Stimulated activated CD4-positive, alpha-beta T cell treated with anti-CD3 and anti-CD28 coated beads, Interleukin-1b, Interleukin-23, amount 100 ng/mL, for 24 hours (primary cell): ENCODE measurements around the gene LAPTM5.
"Not testable (repeated sequence)": the region's sequence is repeated elsewhere in the genome, so short reads cannot be mapped to it uniquely, and the experiment has no call there.

Source experiments
- DNase-seq, 4 experiments: peaks; one replicate each; pipeline ENCODE4 v3.0.0-alpha.2; 2020; ENCODE audit warnings: low read depth in 4 of 4, low spot score in 1 of 4

The LAPTM5 gene

GRCh38 chr1:30771005-30771404 lies 13.4 kb upstream of the LAPTM5 start:
- DNase-seq, result no peak

GRCh38 chr1:30770150-30770549 lies 12.6 kb upstream of the LAPTM5 start:
- DNase-seq, result no peak

DNA sequence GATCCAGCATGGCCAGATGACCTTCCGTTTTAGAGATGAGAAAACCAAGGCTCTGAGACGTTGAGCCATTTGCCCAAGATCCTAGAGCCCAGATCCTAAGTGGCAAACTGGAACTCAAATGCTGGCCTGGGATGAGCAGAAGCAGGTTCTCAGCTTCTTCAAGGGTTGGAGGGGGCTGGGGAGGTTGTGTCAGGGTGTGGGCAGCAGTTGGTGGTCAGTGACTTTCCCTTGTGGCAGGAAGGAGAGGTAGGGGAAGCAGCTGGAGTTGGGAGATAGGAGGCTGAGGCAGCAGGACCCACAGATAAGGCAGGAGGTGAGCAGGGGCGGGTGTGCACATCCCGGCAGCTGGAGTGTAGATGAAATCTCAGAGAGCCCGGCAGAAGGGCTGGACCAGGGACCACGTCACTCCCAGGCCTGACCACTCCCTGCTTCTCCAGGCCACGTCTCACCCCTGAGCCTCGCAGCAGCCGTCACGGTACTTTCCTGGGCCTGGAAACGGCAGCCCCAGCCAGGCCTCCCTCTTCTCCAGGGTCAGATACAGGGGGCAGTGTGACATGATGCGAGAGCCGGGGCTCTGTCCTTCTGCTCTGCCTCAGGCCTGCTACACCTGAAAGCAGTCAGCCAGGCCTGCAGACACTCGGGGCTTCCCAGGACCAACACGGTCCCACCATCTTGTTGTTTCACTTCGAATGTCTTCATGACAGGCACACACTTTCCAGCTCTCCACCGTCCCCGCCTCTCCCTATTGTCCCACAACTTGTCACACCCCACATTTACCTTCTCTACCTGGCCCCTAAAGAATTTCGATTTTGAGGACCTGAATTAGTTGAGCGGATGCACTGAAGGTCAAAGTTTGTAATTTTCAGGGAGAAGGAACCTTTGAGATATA lies 11.5 kb upstream of the LAPTM5 start:
- no peak for DNase-seq

DNA sequence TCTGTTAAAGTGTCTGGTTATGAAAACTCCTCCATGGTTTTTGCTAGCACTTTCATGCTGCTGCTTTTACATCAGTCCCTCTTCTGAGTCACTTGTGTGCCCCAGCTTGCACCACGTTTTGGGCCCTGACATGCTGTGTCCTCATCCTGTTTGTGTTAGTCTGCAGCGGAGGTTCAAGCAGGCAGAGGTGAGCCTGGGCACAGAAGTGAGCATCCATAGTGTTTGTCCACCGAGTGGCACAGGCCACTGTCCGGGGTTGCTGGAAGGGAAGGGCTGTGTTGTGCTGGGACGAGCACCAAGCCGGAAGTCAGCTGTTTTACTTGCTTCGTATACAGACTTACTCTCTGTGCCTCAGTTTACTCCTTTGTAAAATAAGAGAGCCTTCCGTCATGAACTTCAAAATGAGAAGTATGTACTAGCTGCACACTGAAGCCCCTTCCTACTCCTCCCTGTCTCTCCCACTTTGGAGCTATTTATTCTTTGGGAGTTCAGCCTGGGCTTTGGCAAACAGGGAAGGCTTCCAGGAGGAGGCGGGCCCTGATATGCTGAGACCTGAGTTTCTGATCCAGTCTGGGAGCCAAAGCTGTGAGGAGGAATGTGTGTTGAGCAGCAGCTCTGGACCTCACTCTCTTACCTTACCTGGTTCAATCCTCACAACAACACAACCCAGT lies 10.7 kb upstream of the LAPTM5 start:
- no peak for DNase-seq

DNA sequence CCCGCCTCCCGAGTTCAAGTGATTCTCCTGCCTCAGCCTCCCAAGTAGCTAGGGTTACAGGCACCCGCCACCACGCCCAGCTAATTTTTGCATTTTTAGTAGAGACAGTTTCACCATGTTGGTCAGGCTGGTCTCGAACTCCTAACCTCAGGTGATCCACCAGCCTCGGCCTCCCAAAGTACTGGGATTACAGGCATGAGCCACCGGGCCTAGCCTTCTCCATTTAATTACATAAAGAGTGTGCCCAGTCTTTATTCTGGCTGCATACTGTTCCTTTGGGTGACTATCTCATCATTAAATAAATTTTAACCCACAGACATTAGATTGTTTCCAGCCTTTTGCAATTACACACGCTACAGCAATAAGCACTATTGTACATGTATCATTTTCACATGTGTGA lies 9.4 kb upstream of the LAPTM5 start:
- DNase-seq, result not testable (repeated sequence)

- no peak for DNase-seq
Observed at GRCh38 chr1:30765556-30766434, 8.2 kb upstream of the LAPTM5 start.

DNA sequence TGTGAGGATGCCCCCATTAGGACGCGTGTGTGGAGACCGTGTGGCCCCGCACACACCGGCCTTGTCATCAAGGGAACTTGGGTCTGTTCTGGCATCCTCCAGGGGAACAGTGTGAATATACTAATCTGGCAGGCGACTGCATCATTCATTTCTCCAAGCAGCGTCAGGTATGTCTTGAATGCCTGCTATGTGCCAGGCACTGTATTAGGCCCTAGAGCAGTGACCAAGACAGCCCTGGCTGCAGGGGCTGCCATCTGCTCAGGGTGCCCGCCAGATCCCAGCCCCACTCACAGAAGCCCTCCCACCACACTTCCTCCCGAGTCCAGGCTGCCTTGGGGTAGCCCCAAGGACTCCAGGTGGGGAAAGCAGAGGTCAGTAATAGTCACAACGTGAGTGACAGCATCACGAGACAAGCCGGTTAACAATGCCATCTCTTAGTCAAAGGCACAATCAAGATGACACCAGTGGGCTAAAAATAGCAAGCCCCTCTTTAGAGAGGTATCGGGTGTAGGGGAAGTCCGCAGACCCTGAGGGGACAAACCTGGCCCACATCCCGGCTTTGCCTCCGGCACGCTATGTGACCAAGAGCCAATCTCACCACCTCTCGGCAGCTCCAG lies 7.5 kb upstream of the LAPTM5 start:
- no peak for DNase-seq

GRCh38 chr1:30764396-30764795 lies 6.8 kb upstream of the LAPTM5 start:
- DNase-seq, result no peak

DNA sequence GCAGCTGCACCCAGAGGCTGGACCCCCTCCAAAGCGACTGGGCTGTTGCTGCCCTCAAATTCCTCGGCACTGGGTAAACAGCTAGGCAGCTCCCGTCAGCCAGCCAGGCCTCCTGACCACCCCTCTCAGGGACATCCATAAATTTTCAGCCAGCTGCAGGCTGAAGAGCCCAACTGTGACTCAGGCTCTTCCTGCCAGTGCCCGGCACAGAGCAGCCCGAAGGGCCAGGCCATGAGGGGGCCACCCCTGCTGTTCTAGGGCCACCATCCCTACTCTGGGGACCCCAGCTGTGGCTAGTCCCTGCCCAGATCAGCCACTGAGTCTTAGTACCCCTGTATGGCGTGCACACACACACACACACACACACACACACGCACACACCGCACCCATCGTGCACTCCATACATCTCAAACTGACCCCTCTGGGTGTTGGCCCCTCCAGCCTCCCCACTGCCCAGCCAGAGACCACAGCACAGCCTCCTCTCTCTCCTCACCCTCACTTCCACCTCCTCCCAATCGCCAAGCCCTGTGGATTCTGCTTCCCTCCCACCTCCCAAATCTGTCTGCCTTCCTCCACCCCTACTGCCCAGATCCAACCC lies 6.2 kb upstream of the LAPTM5 start:
- no peak for DNase-seq

GRCh38 chr1:30762930-30763650 lies 5.5 kb upstream of the LAPTM5 start:
- no peak for DNase-seq

- no peak for DNase-seq
Observed at GRCh38 chr1:30762152-30762929, 4.8 kb upstream of the LAPTM5 start.

DNA sequence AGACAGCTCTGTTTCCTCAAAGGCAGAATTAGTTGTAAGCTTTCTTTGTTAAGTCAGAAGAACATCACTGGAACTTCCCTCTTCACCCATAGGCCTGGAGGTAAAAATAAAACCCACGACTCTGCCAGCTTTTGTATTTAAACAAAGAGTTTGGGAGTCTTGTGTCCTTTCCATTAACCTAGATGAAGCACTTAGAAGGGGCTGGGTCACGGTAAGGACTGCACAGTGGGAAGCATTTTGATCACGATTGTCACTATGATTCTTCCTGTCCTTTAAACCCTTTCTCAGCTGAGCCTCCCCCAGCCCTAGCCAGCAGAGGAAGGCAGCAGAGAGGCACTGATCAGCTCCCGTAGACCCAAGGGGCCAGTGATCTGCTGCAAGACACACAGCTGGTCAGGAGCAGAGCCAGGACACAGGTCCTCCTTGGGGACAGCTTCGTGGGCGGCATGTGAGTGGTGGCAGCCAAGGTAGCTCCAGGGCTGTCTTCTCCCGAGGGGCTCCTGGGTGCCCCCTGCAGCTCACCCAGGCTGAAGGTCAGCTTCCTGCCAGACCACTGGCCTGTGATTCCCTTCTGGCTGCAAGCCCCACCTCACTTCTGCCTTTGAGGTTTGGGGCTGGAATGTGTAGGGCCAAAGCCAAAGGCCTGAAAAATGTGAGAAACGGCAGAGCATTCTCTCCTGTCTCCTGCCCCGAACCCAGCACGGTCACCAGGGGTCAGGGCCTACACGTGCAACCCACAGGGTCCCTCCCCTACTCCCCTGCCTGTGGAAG lies 4.0 kb upstream of the LAPTM5 start:
- DNase-seq, result no peak

- no peak for DNase-seq
Observed at GRCh38 chr1:30760596-30761324, 3.2 kb upstream of the LAPTM5 start.

DNA sequence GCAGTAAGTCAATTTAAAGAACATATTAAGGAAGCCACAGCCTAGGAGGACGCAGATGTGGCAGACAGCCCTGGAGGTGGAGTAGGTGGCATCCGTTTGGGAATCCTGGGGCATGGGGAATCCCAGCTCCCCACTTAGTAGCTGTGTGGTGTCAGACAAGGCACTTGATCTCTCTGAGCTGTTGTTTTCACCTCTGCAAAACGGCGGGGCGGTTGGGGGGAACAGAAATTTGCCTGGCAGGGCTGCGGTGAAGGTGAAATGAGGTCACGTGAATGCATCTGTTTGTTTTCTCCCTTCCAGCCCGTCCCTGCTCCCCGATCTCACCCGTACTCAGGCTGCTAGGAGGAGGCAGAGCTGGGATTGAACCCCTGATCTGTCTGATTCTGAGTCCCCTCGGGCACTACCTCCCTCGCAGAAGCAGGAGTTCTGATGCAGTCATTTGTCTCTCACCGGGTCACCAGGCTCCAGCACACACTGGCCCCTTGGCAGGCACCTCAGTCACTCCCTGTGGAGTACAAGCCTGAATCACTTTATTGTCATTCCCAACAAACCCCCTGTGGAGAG lies 2.2 kb upstream of the LAPTM5 start:
- DNase-seq, result peak in 1 of 4 experiments; percentile 49

DNA sequence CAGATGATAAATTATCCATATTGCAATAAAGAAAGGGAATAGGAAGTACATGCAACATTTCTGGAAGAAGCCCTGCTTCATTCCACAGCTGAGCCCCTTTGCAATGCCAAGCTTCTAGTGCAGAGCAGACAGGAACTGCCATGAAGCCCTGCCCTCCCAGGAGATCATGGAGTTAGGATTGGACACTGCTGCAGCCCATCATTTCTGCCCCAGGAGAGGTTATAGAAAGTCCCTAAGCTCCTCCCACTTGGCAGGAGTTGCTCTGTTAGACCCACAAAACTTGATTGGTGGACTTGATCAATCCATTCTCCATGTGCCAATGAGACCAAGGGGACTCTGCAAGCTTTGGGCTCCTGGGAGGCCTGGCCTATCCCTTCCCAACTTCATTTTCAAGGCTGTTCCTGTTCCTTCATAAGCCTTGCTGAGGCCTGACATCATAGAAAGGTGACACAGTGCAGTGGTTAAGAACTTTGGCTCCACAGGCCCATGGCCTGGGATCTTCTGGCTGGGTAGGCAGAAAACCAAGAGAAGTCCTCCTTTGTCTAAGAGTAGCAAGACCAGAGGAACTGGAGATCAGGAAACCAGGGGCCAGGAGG lies 1.3 kb upstream of the LAPTM5 start:
- no peak for DNase-seq

DNA sequence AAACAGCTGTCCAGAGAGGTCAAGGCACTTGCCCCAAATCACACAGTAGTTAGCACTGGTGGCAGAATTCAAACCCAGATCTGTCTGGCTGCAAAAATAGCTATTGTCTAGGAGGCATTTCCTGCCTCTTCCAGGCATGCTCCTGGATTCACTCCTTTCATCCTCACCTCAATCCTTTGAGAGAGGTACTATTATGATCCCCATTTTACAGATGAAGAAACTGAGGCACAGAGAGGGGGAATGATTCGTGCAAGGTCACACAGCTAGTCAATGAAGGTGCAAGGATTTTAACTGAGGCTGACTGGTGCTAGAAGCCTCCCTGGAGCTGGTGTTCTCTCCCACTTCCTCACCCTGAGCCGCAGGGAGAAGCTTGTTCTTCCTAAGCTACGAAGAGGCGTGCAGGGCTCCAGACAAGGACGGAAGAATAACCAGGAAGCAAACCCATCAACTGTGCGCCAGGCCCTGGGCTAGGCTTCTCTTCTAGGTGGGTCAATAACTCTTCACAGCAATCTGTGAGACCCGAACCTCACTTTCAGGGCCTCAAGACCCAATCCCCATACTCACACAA lies 631 bp upstream of the LAPTM5 start:
- no peak for DNase-seq
